Measurements from ENCODE around the gene CIZ1.

The CIZ1 gene

GRCh38 chr9:128163523-128164306, 27.7 kb downstream of the CIZ1 start:
- no peak for DNase-seq

GRCh38 chr9:128163027-128163515, 28.3 kb downstream of the CIZ1 start:
- DNase-seq, result no peak

GRCh38 chr9:128162215-128163026, 29.0 kb downstream of the CIZ1 start:
- DNase-seq, result peak in 12 of 56 donors; percentile 6 to 56 (median 15)

GRCh38 chr9:128161215-128161902, 30.0 kb downstream of the CIZ1 start:
- no peak for DNase-seq

GRCh38 chr9:128160603-128160987, 30.8 kb downstream of the CIZ1 start:
- peak in 2 of 56 donors; percentile 19 to 36 for DNase-seq

- DNase-seq, result peak; percentile 56 to 98 (median 90)
Measured at GRCh38 chr9:128159784-128160602, 31.4 kb downstream of the CIZ1 start, which contains the start of gene BBLN. Gene BBLN (plus strand): TSS chr9:128160265. CDS start chr9:128160408, 143 bp downstream.

- DNase-seq, result peak in 3 of 56 donors; percentile 10 to 55 (median 49)
Measured at GRCh38 chr9:128159522-128159783, 31.9 kb downstream of the CIZ1 start.

- no peak for DNase-seq
Measured at GRCh38 chr9:128155736-128156500, 35.5 kb downstream of the CIZ1 start.

- DNase-seq, result no peak
Measured at GRCh38 chr9:128153947-128154695, 37.3 kb downstream of the CIZ1 start.

GRCh38 chr9:128153060-128153946, 38.1 kb downstream of the CIZ1 start:
- DNase-seq, result no peak

GRCh38 chr9:128152133-128153059, 39.0 kb downstream of the CIZ1 start:
- DNase-seq, result no peak

- DNase-seq, result no peak
Measured at GRCh38 chr9:128151309-128152132, 39.9 kb downstream of the CIZ1 start.

- DNase-seq, result no peak
Measured at GRCh38 chr9:128150594-128151308, 40.6 kb downstream of the CIZ1 start.

- no peak for DNase-seq
Measured at GRCh38 chr9:128149951-128150593, 41.3 kb downstream of the CIZ1 start.
